Brain pericyte (primary cell): ENCODE data around the gene ZNRF1.
"Not testable (repeated sequence)": the region's sequence is repeated elsewhere in the genome, so short reads cannot be mapped to it uniquely, and the experiment has no call there.

Experiments
- DNase-seq: peaks from one replicate; pipeline ENCODE4 v3.0.0-alpha.2; 2012; ENCODE audit warnings: low read depth, low spot score

Gene ZNRF1

GRCh38 chr16:75075688-75076268 lies 77.0 kb downstream of the ZNRF1 start:
- DNase-seq, result no peak

- no peak for DNase-seq
Observed at GRCh38 chr16:75078886-75079285, 80.1 kb downstream of the ZNRF1 start.

- DNase-seq, result no peak
Observed at GRCh38 chr16:75079346-75079926, 80.6 kb downstream of the ZNRF1 start.

GRCh38 chr16:75080205-75081029 lies 81.6 kb downstream of the ZNRF1 start:
- no peak for DNase-seq

- no peak for DNase-seq
Observed at GRCh38 chr16:75081179-75081859, 82.5 kb downstream of the ZNRF1 start.

DNA sequence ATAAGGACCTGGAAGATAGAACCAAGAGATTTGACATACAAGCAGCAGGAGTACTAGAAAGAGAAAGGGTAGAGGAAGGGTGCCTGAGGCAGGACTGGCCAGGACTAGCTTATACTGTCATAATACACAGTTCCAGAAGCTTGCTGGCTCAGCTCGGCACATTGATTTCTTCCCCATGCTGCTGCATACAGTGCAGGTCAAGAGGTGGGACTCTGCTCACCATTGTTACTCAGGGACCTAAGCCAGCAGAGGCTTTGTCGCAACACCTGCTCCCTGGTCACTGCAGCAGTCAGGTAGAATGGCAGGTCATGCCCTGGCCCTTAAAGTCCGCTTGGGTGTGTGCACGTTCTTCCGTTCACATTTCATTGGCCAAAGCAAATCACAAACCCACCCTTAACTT lies 85.0 kb downstream of the ZNRF1 start:
- no peak for DNase-seq

- DNase-seq, result no peak
Observed at GRCh38 chr16:75085556-75085955, 86.7 kb downstream of the ZNRF1 start.

GRCh38 chr16:75086281-75086680 lies 87.5 kb downstream of the ZNRF1 start:
- DNase-seq, result no peak

- no peak for DNase-seq
Observed at GRCh38 chr16:75086688-75087374, 88.0 kb downstream of the ZNRF1 start.

DNA sequence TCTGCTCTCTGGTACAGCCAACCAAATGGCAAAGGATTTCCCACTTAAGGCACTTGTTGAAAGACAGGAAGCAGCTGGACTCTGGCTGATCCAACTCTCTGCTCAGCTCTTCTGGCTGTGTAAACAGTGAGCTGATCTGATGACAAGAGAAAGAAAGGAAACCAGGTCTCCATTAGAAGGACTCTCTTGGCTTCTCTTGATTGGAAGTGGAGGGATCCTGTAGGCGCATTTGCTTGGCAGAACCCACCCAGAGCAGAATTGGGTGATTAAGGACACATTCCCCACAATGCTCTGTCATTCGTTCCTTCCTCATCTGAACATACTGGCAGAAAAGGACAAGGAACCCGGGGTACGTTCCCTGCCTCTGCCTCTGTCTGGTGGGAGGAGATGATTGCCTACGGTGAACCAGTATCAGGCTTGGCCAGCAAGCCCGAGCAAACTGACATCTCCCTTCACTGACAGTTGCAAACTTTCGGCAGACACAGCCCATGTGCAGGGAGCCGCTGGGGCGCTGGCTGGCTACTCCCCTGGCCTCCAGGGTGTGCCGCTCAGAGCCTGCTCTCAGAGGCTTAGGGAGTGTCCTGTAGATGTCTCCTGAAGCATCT lies 88.7 kb downstream of the ZNRF1 start:
- no peak for DNase-seq

GRCh38 chr16:75088216-75088615 lies 89.4 kb downstream of the ZNRF1 start:
- DNase-seq, result no peak

- DNase-seq, result no peak
Observed at GRCh38 chr16:75088934-75089333, 90.1 kb downstream of the ZNRF1 start.

DNA sequence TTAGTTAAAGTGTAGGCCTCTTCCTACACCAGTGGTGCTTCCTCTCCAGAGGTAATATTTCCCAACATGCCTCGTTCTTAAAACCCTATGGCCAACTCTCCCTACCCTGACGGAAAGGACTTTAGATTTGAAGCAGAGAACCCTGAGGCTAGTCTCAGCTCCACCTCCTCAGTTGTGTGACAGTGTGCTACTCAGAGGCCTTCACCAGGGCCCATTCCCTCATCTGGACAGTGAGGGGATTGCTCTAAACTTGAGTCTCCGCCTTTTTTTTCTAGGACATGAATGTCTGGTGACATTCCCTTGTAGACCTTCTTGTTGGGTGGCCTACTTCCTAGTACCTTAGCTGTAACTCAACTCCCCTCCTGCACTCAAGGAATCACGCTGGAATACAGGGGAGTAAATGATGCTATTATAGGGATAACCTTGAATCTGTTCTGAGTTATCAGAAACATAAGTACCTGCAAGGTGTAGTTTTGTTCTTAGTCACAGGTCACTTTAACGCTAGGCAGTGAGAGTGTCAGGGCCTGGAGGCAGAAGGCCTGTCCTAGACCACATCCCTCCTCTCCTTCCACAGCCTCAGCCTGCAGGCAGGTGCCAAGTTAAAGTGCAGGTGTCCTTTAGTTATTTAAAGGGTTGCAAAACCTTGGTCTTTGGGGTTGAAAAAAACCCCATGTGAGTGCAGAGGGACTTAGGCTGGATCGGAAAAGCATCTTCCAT lies 90.8 kb downstream of the ZNRF1 start:
- DNase-seq, result no peak

DNA sequence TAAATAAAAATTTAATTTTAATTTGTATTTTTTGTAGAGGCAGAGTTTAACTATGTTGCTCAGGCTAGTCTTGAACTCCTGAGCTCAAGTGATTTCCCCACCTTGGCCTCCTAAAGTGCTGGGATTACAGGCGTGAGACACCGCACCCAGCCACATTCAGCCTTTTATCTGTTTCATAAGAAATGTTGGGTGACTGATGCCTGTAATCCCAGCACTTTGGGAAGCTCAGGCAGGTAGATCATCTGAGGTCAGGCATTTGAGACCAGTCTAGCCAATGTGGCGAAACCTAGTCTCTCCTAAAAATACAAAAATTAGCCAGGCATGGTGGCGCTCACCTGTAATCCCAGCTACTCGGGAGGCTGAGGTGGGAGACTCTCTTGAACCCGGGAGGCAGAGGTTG lies 92.1 kb downstream of the ZNRF1 start:
- not testable (repeated sequence) for DNase-seq

GRCh38 chr16:75091619-75092018 lies 92.8 kb downstream of the ZNRF1 start:
- not testable (repeated sequence) for DNase-seq

- DNase-seq, result no peak
Observed at GRCh38 chr16:75092777-75093176, 94.0 kb downstream of the ZNRF1 start.

DNA sequence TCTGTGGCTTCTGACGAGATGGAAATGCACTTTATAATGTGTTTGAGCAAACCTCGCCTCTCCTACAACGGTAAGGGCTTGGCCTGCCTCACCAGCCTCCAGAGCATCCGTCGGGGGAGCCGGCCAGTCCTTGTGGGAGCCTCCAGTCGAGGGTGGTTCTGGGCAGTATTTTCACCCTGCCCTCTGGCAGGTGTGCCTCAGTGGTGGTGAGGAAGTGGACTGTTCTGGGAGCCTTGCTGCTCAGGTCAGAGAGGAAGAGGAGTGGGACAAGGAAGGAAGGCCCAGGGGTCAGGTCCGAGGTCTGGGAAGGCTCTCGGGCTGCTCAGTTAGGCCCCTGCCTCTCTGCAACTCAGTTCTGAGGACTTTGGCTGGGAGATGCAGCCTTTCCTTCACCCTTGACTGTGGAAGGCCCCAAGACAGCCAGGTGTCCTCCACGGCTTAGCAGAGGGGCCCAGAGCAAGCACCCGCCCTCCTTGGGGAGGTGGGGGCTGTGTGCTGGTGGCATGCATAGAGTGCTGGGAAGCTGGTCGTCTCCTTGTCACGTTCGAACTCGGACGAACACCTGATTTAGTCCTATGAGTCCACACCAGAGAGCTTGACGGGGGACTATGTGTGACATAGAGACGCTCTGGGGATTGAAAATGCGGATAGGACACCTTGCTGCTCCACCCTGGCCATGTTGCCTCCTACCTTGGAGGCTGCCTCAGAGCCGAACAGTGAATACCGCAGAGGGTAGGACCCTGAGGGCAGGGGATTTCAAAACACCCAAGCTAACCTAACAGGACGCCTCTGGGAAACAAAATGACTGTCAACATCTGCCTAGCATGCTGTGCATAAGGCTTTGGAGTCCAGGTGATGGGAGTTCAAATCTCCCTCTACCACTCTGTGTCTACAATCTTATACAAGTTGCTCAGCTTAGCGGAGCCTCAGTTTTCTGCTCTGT lies 95.0 kb downstream of the ZNRF1 start:
- DNase-seq, result no peak

DNA sequence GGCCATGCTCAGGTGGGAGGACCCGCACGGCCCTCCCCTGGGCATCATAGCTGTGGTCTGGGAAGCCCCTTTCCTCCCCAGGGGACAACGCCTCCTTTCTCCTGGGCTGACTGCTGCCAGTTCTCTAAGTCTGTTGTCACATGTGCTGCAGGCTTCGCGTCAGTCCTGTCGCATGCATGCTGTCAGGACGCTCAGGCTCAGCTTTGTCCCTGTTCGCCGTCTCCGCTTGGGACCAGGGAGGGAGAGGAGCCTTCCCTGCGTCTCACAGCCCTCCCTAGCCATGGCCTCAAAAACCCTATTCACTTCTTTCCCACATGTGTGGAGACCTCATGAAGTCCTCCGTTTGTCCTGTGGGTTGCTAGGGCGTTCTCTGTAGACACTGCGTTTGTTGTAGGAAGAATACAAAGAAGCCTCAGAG lies 96.4 kb downstream of the ZNRF1 start:
- DNase-seq, result no peak

- DNase-seq, result no peak
Observed at GRCh38 chr16:75096656-75097055, 97.8 kb downstream of the ZNRF1 start.
